Activated CD4-positive, alpha-beta T cell treated with anti-CD3 and anti-CD28 coated beads for 1 hour (primary cell): Measurements from ENCODE around the gene PUM1.
"Not testable (repeated sequence)": the region's sequence is repeated elsewhere in the genome, so short reads cannot be mapped to it uniquely, and the experiment has no call there.

Experiments used
- DNase-seq: peaks from one replicate; pipeline ENCODE4 v3.0.0-alpha.2; 2020

Gene PUM1, protein sequence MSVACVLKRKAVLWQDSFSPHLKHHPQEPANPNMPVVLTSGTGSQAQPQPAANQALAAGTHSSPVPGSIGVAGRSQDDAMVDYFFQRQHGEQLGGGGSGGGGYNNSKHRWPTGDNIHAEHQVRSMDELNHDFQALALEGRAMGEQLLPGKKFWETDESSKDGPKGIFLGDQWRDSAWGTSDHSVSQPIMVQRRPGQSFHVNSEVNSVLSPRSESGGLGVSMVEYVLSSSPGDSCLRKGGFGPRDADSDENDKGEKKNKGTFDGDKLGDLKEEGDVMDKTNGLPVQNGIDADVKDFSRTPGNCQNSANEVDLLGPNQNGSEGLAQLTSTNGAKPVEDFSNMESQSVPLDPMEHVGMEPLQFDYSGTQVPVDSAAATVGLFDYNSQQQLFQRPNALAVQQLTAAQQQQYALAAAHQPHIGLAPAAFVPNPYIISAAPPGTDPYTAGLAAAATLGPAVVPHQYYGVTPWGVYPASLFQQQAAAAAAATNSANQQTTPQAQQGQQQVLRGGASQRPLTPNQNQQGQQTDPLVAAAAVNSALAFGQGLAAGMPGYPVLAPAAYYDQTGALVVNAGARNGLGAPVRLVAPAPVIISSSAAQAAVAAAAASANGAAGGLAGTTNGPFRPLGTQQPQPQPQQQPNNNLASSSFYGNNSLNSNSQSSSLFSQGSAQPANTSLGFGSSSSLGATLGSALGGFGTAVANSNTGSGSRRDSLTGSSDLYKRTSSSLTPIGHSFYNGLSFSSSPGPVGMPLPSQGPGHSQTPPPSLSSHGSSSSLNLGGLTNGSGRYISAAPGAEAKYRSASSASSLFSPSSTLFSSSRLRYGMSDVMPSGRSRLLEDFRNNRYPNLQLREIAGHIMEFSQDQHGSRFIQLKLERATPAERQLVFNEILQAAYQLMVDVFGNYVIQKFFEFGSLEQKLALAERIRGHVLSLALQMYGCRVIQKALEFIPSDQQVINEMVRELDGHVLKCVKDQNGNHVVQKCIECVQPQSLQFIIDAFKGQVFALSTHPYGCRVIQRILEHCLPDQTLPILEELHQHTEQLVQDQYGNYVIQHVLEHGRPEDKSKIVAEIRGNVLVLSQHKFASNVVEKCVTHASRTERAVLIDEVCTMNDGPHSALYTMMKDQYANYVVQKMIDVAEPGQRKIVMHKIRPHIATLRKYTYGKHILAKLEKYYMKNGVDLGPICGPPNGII

DNA sequence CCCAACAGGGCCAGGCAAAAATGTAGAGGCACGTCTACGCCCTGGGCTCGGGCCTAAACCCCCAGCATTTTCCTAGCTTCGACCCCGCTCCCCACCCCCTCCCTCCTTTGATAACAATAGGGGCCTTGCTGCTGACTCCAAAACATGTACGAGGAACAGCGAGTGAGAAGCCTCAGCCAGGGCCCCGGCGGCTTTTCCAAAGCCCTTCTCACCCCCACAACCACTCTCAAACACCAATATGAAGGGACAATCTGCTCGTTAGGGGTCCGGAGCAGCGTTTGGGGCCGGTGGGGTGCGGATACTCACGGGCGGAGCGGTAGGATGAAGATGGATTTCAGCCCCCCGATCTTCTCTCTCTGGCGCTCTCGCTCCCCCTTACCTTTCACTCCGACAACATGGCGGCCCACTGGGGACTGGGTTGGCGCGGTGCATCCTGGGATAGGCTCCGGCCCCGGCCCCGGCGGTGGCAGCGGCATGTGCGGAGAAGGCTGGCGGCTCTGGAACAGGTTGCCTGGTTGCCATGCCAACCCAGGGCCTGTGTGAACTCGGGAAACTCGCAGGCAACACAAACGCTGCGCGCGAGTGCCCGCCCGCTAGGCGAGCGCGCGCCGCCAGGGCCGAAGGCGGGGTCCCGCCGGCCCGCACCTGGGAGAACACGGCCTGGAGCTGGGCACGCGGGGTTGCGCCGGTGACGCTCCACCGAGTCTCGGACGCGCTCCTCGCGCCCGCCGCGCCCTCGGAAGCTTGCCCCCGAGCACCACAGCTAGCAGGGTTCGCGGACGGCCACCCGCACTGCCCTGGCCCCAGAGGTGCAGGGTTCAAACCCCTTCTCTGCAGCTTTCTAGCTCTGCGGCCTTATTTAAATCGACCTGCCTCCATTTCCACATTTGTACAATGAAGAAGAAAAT lies at the start of gene PUM1:
TSS of gene PUM1 (minus strand) at position 408 of the 908 bp plus-strand sequence. CDS start 6,151 bp downstream, outside the sequence.
- peak; percentile 98 for DNase-seq

DNA sequence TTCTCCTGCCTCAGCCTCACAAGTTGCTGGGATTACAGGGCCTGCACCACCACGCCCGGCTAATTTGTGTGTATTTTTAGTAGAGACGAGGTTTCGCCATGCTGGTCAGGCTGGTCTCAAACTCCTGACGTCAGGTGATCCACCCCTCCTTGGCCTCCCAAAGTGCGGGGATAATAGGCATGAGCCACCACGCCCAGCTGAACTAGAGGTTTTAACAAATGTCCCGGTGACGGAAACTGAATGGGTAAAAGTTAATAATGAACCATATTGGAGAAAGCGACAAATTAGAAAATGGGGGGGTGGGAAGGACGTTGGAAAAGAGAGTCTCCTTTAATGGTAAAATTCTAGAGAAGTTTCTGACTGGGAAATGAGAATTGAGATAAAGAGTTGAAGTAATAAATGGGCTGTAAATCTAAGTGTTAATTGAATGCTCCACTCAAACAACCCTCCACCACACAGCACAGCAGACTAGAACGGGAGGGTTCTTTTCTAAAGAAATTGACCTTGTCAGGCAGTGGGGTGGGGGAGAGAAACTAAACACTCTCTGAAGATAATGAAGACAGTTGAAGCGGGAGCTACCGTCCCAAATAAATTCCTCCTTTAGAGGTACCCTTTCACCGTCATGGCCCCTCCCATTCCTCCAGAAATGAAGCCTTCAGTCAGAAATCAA lies 46.9 kb upstream of the PUM1 start:
- DNase-seq, result no peak

DNA sequence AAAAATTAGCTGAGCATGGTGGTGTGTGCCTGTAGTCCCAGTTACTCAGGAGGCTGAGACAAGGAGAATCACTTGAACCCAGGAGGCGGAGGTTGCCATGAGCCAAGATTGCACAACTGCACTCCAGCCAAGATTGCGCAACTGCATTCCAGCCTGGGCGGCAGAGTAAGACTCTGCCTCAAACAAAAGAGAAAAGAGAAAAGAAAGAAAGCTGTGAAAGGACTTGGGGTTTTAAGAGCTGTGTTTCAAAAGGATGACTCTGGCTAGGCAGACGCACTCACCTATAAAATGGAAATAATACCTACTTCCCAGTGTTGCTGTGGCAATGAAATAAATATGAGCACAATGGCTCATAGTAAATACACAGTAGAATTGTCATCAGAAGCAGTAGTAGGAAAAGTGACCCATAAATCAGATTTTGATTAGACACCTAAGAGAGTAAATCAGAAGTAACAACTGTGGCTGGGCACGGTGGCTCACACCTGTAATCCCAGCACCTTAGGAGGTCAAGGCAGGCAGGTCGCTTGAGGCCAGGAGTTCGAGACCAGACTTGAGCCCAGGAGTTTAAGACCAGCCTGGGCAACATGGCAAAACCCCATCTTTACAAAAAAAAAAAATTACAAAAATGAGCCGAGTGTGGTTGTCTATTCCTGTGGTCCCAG lies 45.9 kb upstream of the PUM1 start:
- DNase-seq, result no peak

DNA sequence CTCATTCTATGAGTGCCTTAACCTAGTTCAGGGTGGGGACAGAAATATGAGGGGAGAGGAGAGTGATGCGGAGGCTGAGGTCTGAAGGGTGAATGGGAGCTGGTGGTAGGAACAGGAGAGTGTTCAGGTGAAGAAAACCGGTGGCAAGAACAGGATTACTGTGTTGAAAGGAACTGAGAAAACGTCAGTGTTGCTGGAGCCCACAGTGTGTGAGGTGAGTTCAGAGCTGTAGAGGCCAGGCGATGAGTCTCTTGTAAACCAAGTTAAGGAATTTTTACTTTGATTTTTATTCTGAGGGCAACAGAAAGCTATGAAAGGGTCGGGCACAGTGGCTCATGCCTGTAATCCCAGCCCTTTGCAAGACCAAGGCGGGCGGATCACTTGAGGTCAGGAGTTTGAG lies 45.3 kb upstream of the PUM1 start:
- no peak for DNase-seq

DNA sequence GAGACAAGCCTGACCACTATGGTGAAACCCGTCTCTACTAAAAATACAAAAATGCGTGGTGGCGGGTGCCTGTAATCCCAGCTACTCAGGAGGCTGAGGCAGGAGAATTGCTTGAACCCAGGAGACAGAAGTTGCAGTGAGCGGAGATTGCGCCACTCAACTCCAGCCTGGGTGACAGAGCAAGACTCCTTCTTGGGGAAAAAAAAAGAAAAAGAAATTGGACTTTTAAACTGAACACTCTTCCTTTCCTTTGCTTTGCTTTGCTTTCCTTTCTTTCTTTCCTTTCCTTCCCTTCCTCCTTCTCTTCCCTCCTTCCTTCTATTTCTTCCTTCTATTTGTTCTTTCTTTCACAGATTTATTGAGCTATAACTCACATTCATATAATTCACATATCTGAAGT lies 43.3 kb upstream of the PUM1 start:
- no peak for DNase-seq

DNA sequence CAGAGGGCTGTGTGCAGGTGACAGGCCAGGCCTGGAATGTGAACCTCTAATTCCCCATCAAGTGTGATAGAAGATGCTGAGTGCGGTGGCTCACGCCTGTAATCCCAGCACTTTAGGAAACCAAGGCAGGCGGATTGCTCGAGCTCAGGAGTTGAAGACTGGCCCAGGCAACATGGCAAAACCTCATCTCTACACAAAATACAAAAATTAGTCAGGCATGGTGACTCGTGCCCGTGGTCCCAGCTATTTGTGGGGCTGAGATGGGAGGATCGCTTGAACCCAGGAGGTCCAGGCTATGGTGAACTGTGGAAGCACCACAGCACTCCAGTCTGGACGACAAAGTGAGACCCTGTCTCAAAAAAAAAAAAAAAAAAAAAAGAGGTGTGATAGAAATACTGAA lies 40.1 kb upstream of the PUM1 start:
- no peak for DNase-seq

DNA sequence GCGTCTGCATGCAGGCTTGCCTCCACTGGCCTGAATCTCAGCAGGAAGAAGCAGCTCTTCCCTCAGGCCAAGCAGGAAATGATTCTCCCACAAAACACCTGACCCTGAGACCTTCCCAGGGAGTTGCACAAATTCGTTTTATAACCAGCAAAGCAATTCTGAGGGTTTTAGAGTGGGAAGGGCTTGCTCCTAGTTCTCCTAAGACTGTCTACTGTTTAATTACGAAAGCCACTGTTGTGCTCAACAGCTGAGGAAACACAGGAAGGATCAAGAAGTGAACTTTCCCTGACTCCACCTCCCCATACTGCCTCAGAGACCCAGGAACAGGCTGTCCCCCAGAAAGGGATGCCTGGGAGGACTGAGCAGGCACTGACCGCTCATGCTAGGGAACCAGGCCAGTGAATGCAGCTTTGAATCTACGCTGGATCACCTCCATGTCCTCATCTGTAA lies 37.0 kb upstream of the PUM1 start:
- no peak for DNase-seq

DNA sequence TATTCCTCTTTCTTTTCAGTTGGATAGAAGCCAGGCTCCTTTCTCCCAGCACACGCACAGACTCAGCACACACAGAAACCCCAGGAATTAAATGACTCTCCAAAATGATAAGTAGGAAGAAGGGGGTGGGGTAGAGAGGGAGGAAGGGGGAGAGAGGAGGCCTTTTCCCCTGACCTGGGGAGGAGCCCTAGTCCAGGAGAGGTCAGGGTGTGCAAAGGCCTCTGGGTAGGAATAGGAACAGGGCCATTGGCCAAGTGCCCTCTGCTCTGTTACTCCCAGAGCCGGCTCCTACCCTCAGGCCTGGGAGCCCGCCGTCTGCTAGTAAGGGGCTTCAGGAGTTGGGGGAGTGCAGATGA lies 35.6 kb upstream of the PUM1 start:
- no peak for DNase-seq

DNA sequence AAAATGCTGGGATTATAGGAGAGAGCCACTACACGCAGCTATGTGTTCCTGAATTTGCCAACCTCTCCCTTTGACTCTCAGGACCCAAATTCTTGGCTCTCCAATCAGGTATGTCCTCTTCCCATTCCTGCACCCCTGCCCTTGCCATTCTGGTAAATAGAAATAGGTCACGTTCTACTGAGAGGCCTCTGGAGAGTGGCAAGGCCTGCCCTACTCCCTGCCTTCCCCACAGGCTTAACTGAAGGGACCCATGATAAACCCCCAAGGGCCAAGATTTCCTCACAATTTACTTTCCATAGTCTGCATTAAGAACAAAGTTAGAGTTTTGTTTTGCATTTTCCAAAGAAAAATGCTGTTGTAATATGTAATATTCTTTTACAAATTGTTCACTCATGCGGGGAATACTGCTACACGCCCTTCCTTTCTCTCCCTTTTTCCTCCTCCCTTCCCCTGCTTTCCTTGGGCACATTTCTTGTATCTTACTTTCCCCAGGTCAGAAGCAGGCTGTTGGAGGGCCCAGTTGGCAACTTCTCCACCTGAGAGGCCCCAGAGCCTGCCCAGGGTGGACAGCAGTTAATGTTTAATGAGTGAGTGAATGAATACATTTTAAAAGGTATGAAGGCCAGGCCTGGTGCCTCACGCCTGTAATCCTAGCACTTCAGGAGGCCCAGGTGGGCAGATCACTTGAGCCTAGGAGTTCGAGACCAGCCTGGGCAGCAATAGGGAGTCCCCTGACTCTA lies 33.9 kb upstream of the PUM1 start:
- no peak for DNase-seq

DNA sequence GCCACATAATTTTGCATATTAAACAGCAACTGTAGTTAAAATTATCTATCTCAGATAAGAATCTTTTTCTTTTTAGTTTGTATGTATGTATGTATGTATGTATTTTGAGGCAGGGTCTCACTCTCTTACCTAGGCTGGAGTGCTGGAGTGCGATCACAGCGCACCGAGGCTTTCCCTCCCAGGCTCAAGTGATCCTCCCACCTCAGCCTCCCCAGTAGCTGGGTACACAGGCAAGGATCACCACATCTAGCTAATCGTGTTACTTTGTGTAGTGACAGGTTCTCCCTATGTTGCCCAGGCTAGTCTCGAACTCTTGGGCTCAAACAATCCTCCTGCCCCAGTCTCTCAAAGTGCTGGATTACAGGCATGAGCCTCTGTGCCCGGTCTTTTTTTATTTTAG lies 30.5 kb upstream of the PUM1 start:
- DNase-seq, result no peak

DNA sequence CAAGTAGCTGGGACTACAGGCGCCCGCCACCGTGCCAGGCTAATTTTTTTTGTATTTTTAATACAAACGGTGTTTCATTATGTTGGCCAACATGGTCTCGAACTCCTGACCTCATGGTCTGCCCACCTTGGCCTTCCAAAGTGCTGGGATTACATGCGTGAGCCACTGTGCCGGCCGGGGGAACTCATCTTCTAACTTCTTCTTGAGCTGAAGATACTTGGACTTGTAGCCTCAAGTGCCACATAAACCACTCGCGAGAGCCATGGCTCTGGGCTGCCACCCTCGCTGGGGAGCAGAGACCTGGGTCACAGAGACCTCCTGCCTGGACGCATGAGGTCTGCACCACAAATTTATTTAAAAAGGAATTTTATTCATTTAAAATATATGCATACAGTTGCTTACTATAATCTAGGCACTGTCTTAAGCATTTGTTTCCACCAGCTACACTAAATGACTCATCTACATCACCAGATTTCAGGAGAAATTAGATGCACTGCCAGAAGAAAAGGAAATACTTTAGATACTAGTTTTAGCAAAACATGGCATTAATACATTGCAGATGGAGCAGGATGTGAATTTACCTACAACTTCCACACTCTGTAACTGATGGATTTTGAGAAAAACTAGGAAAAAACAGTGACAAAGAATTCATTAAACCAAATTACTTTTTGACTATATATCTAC lies 29.9 kb upstream of the PUM1 start:
- DNase-seq, result no peak

DNA sequence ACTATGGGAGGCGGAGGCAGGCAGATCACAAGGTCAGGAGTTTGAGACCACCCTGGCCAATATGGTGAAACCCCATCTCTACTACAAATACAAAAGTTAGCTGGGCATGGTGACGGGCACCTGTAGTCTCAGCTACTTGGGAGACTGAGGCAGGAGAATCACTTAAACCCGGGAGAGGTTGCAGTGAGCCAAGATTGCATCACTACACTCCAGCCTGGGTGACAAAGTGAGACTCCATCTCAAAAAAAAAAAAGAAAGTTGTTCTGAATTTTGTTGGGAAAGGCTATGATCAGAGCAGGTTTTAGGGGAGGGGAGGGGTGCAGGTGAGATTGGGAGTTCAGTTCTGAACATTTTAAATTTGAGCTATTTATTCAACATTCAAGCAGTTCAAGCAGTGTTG lies 22.6 kb upstream of the PUM1 start:
- DNase-seq, result not testable (repeated sequence)

DNA sequence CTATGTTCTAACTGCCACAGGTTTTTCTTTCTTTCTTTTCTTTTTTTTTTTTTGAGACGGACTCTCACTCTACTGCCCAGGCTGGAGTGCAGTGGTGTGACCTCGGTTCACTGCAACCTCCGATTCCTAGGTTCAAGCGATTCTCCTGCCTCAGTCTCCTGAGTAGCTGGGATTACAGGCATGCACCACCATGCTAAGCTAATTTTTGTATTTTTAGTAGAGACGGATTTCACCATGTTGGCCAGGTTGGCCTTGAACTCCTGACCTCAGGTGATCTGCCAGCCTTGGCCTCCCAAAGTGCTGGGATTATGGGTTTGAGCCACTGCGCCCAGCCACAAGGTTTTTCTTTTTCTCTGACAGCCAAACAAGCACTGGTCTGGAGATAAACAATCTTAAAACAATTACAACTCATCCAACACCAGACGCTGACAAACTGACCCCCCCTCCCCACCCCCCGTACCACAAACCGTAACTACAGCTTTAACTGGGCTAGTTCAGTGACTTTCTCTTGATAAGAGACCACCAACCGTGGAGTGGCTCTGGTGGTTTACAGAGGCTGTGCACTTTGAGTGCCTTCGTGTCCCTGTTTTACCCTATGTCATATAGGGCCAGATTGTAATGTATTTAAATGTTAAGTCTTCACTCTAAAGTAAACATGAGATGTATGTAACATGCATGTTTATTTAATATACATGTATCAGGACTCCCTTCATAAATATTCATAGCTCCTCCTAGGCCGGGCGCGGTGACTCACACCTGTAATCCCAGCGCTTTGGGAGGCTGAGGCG lies 19.5 kb upstream of the PUM1 start:
- DNase-seq, result no peak

DNA sequence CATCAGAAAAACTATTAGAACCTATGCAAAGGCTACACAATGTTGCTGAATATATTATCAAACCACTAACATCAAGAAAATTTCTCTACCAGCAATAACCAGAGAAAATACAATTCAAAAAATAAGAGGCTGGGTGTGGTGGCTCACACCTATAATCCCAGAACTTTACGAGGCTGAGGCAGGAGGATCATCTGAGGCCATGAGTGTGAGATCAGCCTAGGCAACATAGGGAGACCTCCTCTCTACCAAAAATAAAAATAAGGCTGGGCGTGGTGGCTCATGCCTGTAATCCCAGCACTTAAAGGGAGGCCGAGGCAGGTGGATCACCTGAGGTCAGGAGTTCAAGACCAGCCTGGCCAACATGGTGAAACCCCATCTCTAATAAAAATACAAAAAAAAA lies 16.9 kb upstream of the PUM1 start:
- no peak for DNase-seq

DNA sequence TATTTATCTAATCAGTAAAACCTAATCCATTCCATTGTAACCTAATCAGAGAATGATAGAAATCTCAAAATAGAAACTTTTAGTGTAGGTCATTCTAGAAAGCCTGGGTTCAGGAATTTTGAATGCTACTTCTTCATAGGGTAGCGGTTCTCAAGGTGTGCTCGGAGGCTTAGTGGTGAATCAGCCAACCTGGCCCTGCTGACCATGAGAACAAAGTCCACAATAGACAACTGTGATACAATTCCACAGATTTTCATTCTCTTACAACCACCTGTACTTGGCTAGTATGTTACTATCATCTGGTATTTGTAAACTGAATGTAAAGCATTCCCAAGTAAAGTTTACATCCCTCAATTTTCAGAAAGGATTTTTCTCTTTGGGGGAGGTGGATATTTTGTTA lies 7.5 kb upstream of the PUM1 start:
- no peak for DNase-seq

DNA sequence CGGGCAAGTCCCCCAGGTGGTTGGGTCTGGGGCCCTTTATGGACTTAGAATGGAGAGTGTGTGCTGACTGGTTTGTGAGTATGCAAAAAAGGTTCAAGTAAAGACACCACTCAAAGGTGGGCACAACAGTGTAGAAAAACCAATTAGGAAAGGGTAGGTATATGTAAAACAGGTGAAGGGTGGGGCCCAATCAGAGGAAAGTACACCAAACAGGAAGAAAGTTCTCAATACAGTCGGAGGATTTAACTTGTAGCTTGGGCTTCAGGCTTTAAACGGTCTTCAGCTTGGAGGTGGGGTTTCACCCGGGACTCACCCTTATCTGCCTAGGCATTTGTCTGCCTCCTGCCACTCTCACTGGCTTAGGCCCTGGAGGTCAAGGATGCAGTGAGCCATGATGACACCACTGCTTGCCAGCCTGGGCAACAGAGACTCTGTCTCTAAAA lies 6.8 kb upstream of the PUM1 start:
- no peak for DNase-seq

DNA sequence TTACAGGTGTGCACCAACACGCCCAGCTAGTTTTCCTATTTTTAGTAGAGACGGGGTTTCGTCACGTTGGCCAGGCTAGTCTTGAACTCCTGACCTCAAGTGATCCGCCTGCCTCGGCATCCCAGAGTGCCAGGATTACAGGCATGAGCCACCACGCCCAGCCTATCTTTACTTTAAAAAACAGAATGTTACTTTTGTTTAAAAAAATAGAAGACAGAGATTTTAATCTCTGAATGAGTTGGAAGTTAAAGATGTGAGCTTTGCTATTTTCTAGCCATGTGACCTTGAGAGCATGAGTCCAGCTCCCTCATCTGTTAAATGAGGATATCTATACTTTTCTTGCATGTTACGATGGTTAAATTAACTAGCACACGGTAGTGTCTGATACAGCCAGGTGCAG lies 3.9 kb upstream of the PUM1 start:
- DNase-seq, result no peak

DNA sequence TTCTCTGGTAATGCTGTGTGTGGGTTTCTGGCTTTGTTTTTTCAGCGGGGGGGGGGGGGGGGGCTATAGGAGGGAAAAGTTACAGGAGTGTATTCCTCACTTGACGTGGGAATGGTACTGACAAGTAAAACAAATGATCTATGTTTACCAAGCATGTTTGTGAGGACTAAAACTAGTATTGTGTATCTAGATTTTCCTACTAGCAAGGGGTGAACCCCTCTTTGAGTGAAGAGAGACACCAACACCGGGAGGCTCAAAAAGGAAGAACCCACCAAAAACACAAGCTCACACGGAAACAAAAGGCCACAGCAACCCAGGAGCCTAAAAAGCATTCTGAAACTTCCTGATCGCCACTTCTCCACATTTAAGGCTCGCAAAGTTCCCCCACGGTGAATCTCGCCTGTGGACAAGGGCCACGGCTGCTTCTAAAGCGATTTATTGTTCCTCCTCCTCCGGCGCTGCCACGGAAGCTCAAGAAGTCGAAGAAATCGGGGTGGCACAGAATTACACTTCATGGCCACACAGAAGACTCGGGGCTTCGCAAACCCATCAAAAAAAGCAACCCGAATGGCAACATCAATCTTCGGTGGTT lies 703 bp downstream of the PUM1 start:
- DNase-seq, result peak; percentile 8
